Activated T-cell treated with anti-CD3 and anti-CD28 coated beads, Interleukin-2, amount 50 U/mL, for 24 hours (primary cell): ENCODE data around the gene TMEM181.

Experiments
- DNase-seq: peaks from one replicate; pipeline ENCODE4 v3.0.0-alpha.2; 2020
- H3K27ac Mint-ChIP-seq: 2 replicates; pipeline ENCODE4 v1.8.0; 2020; ENCODE audit warnings: mild to moderate bottlenecking, mixed read lengths
- H3K27me3 Mint-ChIP-seq: 2 replicates; pipeline ENCODE4 v1.8.0; 2020; ENCODE audit warnings: mixed read lengths
- H3K36me3 Mint-ChIP-seq: 2 replicates; pipeline ENCODE4 v1.8.0; 2020; ENCODE audit warnings: low read depth, mixed read lengths
- H3K4me1 Mint-ChIP-seq: 2 replicates; pipeline ENCODE4 v1.8.0; 2020; ENCODE audit warnings: low read depth, mixed read lengths
- H3K4me3 Mint-ChIP-seq: 2 replicates; pipeline ENCODE4 v1.8.0; 2020; ENCODE audit warnings: mild to moderate bottlenecking, moderate library complexity, mixed read lengths
- H3K9me3 Mint-ChIP-seq: 2 replicates; pipeline ENCODE4 v1.8.0; 2020; ENCODE audit warnings: mixed read lengths

Gene TMEM181

GRCh38 chr6:158564243-158565121 is 4.6 kb downstream of the TMEM181 start:
- DNase-seq, result no peak
- H3K4me1 Mint-ChIP-seq, result peaks cover 77% of the 10 kb centered on the region
- H3K36me3 Mint-ChIP-seq, result peaks cover 49% of the 10 kb centered on the region
- H3K9me3 Mint-ChIP-seq, result no peaks in the 10 kb centered on the region
- peak overlapping the region; percentile 76 for H3K27ac Mint-ChIP-seq
- H3K27me3 Mint-ChIP-seq, result no peaks in the 10 kb centered on the region
- H3K4me3 Mint-ChIP-seq, result peak overlapping the region; percentile 42

- Mint-ChIP-seq H3K27me3 (no peaks in the 10 kb centered on the region), H3K4me1 (peaks cover 80% of the 10 kb centered on the region), H3K27ac (no peak overlapping the region), H3K36me3 (peaks cover 53% of the 10 kb centered on the region), H3K4me3 (no peak overlapping the region), H3K9me3 (no peaks in the 10 kb centered on the region)
- DNase-seq, result no peak
These were observed 5.2 kb downstream of the TMEM181 start for GRCh38 chr6:158565122-158565429.

- Mint-ChIP-seq H3K4me1 (peaks cover 82% of the 10 kb centered on the region), H3K4me3 (no peak overlapping the region), H3K27ac (peak overlapping the region; percentile 13), H3K27me3 (no peaks in the 10 kb centered on the region), H3K36me3 (peaks cover 57% of the 10 kb centered on the region), H3K9me3 (no peaks in the 10 kb centered on the region)
- DNase-seq, result no peak
These were observed 5.7 kb downstream of the TMEM181 start for GRCh38 chr6:158565482-158566040.

- Mint-ChIP-seq H3K4me1 (peaks cover 76% of the 10 kb centered on the region), H3K27me3 (no peaks in the 10 kb centered on the region), H3K27ac (peak overlapping the region; percentile 89), H3K36me3 (peaks cover 56% of the 10 kb centered on the region), H3K9me3 (no peaks in the 10 kb centered on the region), H3K4me3 (no peak overlapping the region)
- no peak for DNase-seq
These were observed 6.4 kb downstream of the TMEM181 start for GRCh38 chr6:158566207-158566818.

- no peak overlapping the region for H3K4me3 Mint-ChIP-seq
These were observed 7.3 kb downstream of the TMEM181 start for GRCh38 chr6:158567152-158567551.

GRCh38 chr6:158567871-158568401 is 8.0 kb downstream of the TMEM181 start:
- DNase-seq, result no peak
- peak overlapping the region; percentile 89 for H3K27ac Mint-ChIP-seq
- no peaks in the 10 kb centered on the region for H3K27me3 Mint-ChIP-seq
- H3K9me3 Mint-ChIP-seq, result no peaks in the 10 kb centered on the region
- peak overlapping the region; percentile 24 for H3K4me3 Mint-ChIP-seq
- peaks cover 74% of the 10 kb centered on the region for H3K4me1 Mint-ChIP-seq
- H3K36me3 Mint-ChIP-seq, result peaks cover 56% of the 10 kb centered on the region

More at GRCh38 chr6:158567152-158567551, 7.3 kb downstream of the TMEM181 start:
- no peaks in the 10 kb centered on the region for H3K27me3 Mint-ChIP-seq
- H3K4me1 Mint-ChIP-seq, result peaks cover 76% of the 10 kb centered on the region
- H3K9me3 Mint-ChIP-seq, result no peaks in the 10 kb centered on the region
- no peak for DNase-seq
- H3K36me3 Mint-ChIP-seq, result peaks cover 56% of the 10 kb centered on the region
- H3K27ac Mint-ChIP-seq, result peak overlapping the region; percentile 89

GRCh38 chr6:158568549-158568948 is 8.7 kb downstream of the TMEM181 start:
- Mint-ChIP-seq H3K9me3 (no peaks in the 10 kb centered on the region), H3K27ac (peak overlapping the region; percentile 89), H3K4me3 (no peak overlapping the region), H3K4me1 (peaks cover 75% of the 10 kb centered on the region), H3K36me3 (peaks cover 61% of the 10 kb centered on the region), H3K27me3 (no peaks in the 10 kb centered on the region)
- no peak for DNase-seq

- no peak for DNase-seq
- Mint-ChIP-seq H3K4me1 (peaks cover 72% of the 10 kb centered on the region), H3K27me3 (no peaks in the 10 kb centered on the region), H3K9me3 (no peaks in the 10 kb centered on the region), H3K27ac (peak overlapping the region; percentile 89), H3K4me3 (no peak overlapping the region), H3K36me3 (peaks cover 61% of the 10 kb centered on the region)
These were observed 9.1 kb downstream of the TMEM181 start for GRCh38 chr6:158569036-158569435.

GRCh38 chr6:158570681-158570962 is 10.7 kb downstream of the TMEM181 start:
- Mint-ChIP-seq H3K4me1 (peaks cover 66% of the 10 kb centered on the region), H3K36me3 (peaks cover 71% of the 10 kb centered on the region), H3K4me3 (no peak overlapping the region), H3K27ac (no peak overlapping the region), H3K9me3 (no peaks in the 10 kb centered on the region), H3K27me3 (no peaks in the 10 kb centered on the region)
- DNase-seq, result no peak

GRCh38 chr6:158571826-158572652 is 12.1 kb downstream of the TMEM181 start:
- Mint-ChIP-seq H3K9me3 (no peaks in the 10 kb centered on the region), H3K4me3 (no peak overlapping the region), H3K27ac (peak overlapping the region; percentile 56), H3K27me3 (no peaks in the 10 kb centered on the region), H3K4me1 (peaks cover 64% of the 10 kb centered on the region), H3K36me3 (peaks cover 75% of the 10 kb centered on the region)
- no peak for DNase-seq

- DNase-seq, result no peak
- Mint-ChIP-seq H3K9me3 (no peaks in the 10 kb centered on the region), H3K27me3 (no peaks in the 10 kb centered on the region), H3K4me3 (no peak overlapping the region), H3K27ac (peak overlapping the region; percentile 59), H3K4me1 (peaks cover 64% of the 10 kb centered on the region), H3K36me3 (peaks cover 84% of the 10 kb centered on the region)
These were observed 13.0 kb downstream of the TMEM181 start for GRCh38 chr6:158572653-158573541.

GRCh38 chr6:158573542-158573931 is 13.6 kb downstream of the TMEM181 start:
- no peak for DNase-seq
- no peaks in the 10 kb centered on the region for H3K27me3 Mint-ChIP-seq
- H3K9me3 Mint-ChIP-seq, result no peaks in the 10 kb centered on the region
- peaks cover 60% of the 10 kb centered on the region for H3K4me1 Mint-ChIP-seq
- H3K4me3 Mint-ChIP-seq, result no peak overlapping the region
- H3K27ac Mint-ChIP-seq, result no peak overlapping the region
- peaks cover 90% of the 10 kb centered on the region for H3K36me3 Mint-ChIP-seq

GRCh38 chr6:158574800-158575199 is 14.9 kb downstream of the TMEM181 start:
- Mint-ChIP-seq H3K27me3 (no peaks in the 10 kb centered on the region), H3K4me3 (no peak overlapping the region), H3K9me3 (no peaks in the 10 kb centered on the region), H3K36me3 (peaks cover 86% of the 10 kb centered on the region), H3K4me1 (peaks cover 55% of the 10 kb centered on the region), H3K27ac (no peak overlapping the region)
- DNase-seq, result no peak
